Adrenal gland (tissue), 12 donors: ENCODE data around the gene TMCC3. TPM values are rescaled to one million over a fixed set of nuclear protein-coding genes. Genes with fewer than 3 reads are reported as not detected.

ENCODE experiments used
- DNase-seq, 7 donors: peaks; one replicate each; pipeline ENCODE4 v3.0.0-alpha.2; 2019 to 2020
- H3K27ac ChIP-seq, 5 donors: fragments of 200-600 bp; sonication (generic) in 4 of 5; 1 replicate in 3 of 5; 2 replicates in 2 of 5; pipeline versions ENCODE4 v1.5.1 to v1.8.0; 2016 to 2020; ENCODE audit warnings: mild to moderate bottlenecking in 1 of 5
- H3K27me3 ChIP-seq: fragments of 200-600 bp; 2 replicates; pipeline ENCODE4 v1.8.0; 2021
- H3K36me3 ChIP-seq, 2 donors: fragments of 200-600 bp; replicated peaks in 1 of 2; 1 replicate in 1 of 2; 2 replicates in 1 of 2; pipeline versions ENCODE4 v1.5.1 to v1.8.0; 2018 to 2022
- H3K4me1 ChIP-seq, 2 donors: fragments of 200-600 bp; replicated peaks in 1 of 2; 1 replicate in 1 of 2; 2 replicates in 1 of 2; pipeline versions ENCODE4 v1.5.1 to v1.8.0; 2018 to 2021
- H3K4me3 ChIP-seq, 4 donors: fragments of 200-600 bp; sonication (generic) in 3 of 4; one replicate each; pipeline ENCODE4 v1.5.1; 2016 to 2018
- H3K9me3 ChIP-seq, 3 donors: fragments of 200-600 bp; sonication (generic) in 1 of 3; replicated peaks in 1 of 3; 1 replicate in 2 of 3; 2 replicates in 1 of 3; pipeline versions ENCODE4 v1.5.1 to v1.8.0; 2016 to 2021
- CTCF ChIP-seq, 6 experiments: fragments of 450-650 bp in 4 of 6; fragments of 200-600 bp in 2 of 6; sonication (generic) in 1 of 6; IDR thresholded peaks; 1 replicate in 5 of 6; 2 replicates in 1 of 6; pipeline versions ENCODE4 v1.5.1 to v1.8.0; 2016 to 2021; ENCODE audit warnings: antibody characterized with exemption in 6 of 6, mild to moderate bottlenecking in 2 of 6, moderate library complexity in 1 of 6
- POLR2A ChIP-seq, 2 donors: fragments of 450-650 bp; IDR thresholded peaks; one replicate each; pipeline ENCODE4 v1.6.1; 2017; ENCODE audit warnings: antibody characterized with exemption in 2 of 2, mild to moderate bottlenecking in 2 of 2, moderate library complexity in 1 of 2
- WGBS, 4 donors: extraction: QIAGEN DNeasy Blood & Tissue Kit in 2 of 4; methylation state at CpG; one replicate each; pipeline versions ENCODE4 v1.1.5 to v1.1.7; 2013 to 2017; 5-methylcytosine and 5-hydroxymethylcytosine counted together
- intact Hi-C, 2 donors: fragments of 100-400 bp; cut with DNase I; formaldehyde crosslinking; loops; one replicate each; pipeline versions ENCODE4 v1.14.1 to v1.15.0; 2022 to 2023
- polyA plus RNA-seq, 3 donors: library from polyadenylated mRNA; stranded (reverse); fragments of 200-250 nt in 2 of 3; fragments of 350-450 nt in 1 of 3; fragmentation: Illumina TruSeq in 1 of 3; extraction: RNeasy Lipid Tissue Mini Kit (QIAGEN cat#74804) in 1 of 3; gene quantifications; one replicate each; pipeline ENCODE4 v1.2.3, GENCODE V29; 2013 to 2014
- total RNA-seq, 9 donors: library from RNA; depleted of rRNA in 4 of 9; stranded (reverse); fragments of >200 nt in 4 of 9; fragments of 120-200 nt in 1 of 9; fragmentation: NEBNext Ultra II Directional in 1 of 9; extraction: Animal tissue kit (Norgen Biotek cat#: 25700) in 1 of 9; gene quantifications; one replicate each; pipeline versions ENCODE4 v1.1.0 to v1.2.4, GENCODE V29; 2013 to 2023
- donor health status: healthy with polysubstance abuse.
- donor health status: Bipolar disorder and iron deficiency.
- donor health status: DM: yes; HTN: yes; CAD: no.
- donor health status: DM: no; HTN: no; CAD: no.
- donor health status: DM: no; HTN: no; CAD: no.
- donor health status: DM: yes; HTN: yes; CAD: no.

TMCC3 gene
- total and polyA plus RNA-seq, 12 donors: 1.2 to 13.4 (median 6.7) TPM

- Histone ChIP-seq H3K27me3 (no peaks in the 10 kb centered on the region), H3K4me3 (no peak overlapping the region), H3K4me1 (no peaks in the 10 kb centered on the region), H3K27ac (no peak overlapping the region), H3K36me3 (no peaks in the 10 kb centered on the region), H3K9me3 (no peaks in the 10 kb centered on the region)
- TF ChIP-seq CTCF (IDR thresholded peaks at IDR 0.05) (no peak), POLR2A (IDR thresholded peaks at IDR 0.05) (no peak)
- 88 to 96% (median 89%) methylated on average over 6 of the region's 6 CpGs for WGBS, 4 donors
- intact Hi-C loops: no loop called here
- DNase-seq: no peak
These were observed 21.4 kb downstream of the TMCC3 start for GRCh38 chr12:94628819-94629472.

GRCh38 chr12:94628369-94628768 is 22.0 kb downstream of the TMCC3 start:
- intact Hi-C loops: no loop called here
- no peaks in the 10 kb centered on the region for H3K9me3 ChIP-seq

GRCh38 chr12:94625531-94625930 is 24.8 kb downstream of the TMCC3 start:
- no peaks in the 10 kb centered on the region for H3K27me3 ChIP-seq
- H3K9me3 ChIP-seq: no peaks in the 10 kb centered on the region
- no peak overlapping the region for H3K27ac ChIP-seq
- WGBS, 4 donors: 94 to 100% (median 99%) methylated on average over 6 of the region's 6 CpGs
- no peak for DNase-seq
- TF ChIP-seq POLR2A (IDR thresholded peaks at IDR 0.05): no peak
- no peak for TF ChIP-seq CTCF (IDR thresholded peaks at IDR 0.05)
- intact Hi-C loops: no loop called here
- H3K4me3 ChIP-seq: no peak overlapping the region
- H3K36me3 ChIP-seq: no peaks in the 10 kb centered on the region
- H3K4me1 ChIP-seq: peaks cover 19 to 25% of the 10 kb centered on the region in 2 donors

More at GRCh38 chr12:94628369-94628768, 22.0 kb downstream of the TMCC3 start:
- H3K27me3 ChIP-seq: no peaks in the 10 kb centered on the region
- no peaks in the 10 kb centered on the region for H3K4me1 ChIP-seq
- H3K36me3 ChIP-seq: no peaks in the 10 kb centered on the region
- WGBS, 4 donors: 67 to 92% (median 72%) methylated on average over 4 of the region's 4 CpGs
- peak in 1 of 7 donors; percentile 10 for DNase-seq
- no peak overlapping the region for H3K27ac ChIP-seq
- TF ChIP-seq POLR2A (IDR thresholded peaks at IDR 0.05) (no peak), CTCF (IDR thresholded peaks at IDR 0.05) (no peak)
- H3K4me3 ChIP-seq: no peak overlapping the region

GRCh38 chr12:94623161-94623920 is 27.0 kb downstream of the TMCC3 start:
- Histone ChIP-seq H3K4me3 (no peak overlapping the region), H3K9me3 (no peaks in the 10 kb centered on the region), H3K27me3 (no peaks in the 10 kb centered on the region), H3K27ac (no peak overlapping the region), H3K4me1 (peaks cover 19 to 25% of the 10 kb centered on the region in 2 donors), H3K36me3 (no peaks in the 10 kb centered on the region)
- intact Hi-C loops: no loop called here
- TF ChIP-seq POLR2A (IDR thresholded peaks at IDR 0.05): no peak
- TF ChIP-seq CTCF (IDR thresholded peaks at IDR 0.05): no peak
- DNase-seq: no peak
- 85 to 92% (median 89%) methylated on average over 10 to 11 of the region's 11 CpGs for WGBS, 4 donors
